HepG2 (cell line): Measurements from ENCODE around the gene CDC37. TPM values are rescaled to one million over a fixed set of nuclear protein-coding genes. Genes with fewer than 3 reads are reported as not detected.

Source experiments
- CREB1 ChIP-seq, 2 experiments: fragments of 450-650 bp in 1 of 2; IDR thresholded peaks; 2 replicates each; pipeline ENCODE4 v1.6.1; 2016 to 2017; ENCODE audit warnings: control low read depth in 1 of 2, mild to moderate bottlenecking in 1 of 2, missing compliant biosample characterization in 1 of 2, missing genetic modification characterization in 1 of 2
- FOSL1 ChIP-seq: sonication (generic); formaldehyde crosslinking; IDR thresholded peaks from 2 replicates; pipeline ENCODE4 v1.9.0; 2021; ENCODE audit warnings: missing genetic modification reagents, borderline replicate concordance
- FOXK1 ChIP-seq: sonication (generic); formaldehyde crosslinking; IDR thresholded peaks from 2 replicates; pipeline ENCODE4 v1.4.0; 2020; ENCODE audit warnings: low read depth, missing genetic modification reagents, borderline replicate concordance
- FOXO1 ChIP-seq: sonication (generic); formaldehyde crosslinking; IDR thresholded peaks from 2 replicates; pipeline ENCODE4 v1.4.0; 2020; ENCODE audit warnings: missing genetic modification reagents
- GATAD2A ChIP-seq: IDR thresholded peaks from 2 replicates; pipeline ENCODE4 v1.6.1; 2016
- HMGA1 ChIP-seq: sonication (generic); formaldehyde crosslinking; conservative IDR thresholded peaks from 2 replicates; pipeline ENCODE4 v1.4.0; 2020; ENCODE audit warnings: missing genetic modification reagents
- HNF4A ChIP-seq: sonication (generic); formaldehyde crosslinking; IDR thresholded peaks from 2 replicates; pipeline ENCODE4 v1.4.0; 2020; ENCODE audit warnings: missing genetic modification reagents
- KAT2B ChIP-seq: fragments of 150-350 bp; IDR thresholded peaks from 2 replicates; pipeline ENCODE4 v1.6.1; 2014; ENCODE audit warnings: low read depth, low read length, borderline replicate concordance
- KLF16 ChIP-seq, 2 experiments: sonication (generic) in 1 of 2; formaldehyde crosslinking in 1 of 2; IDR thresholded peaks; 2 replicates each; pipeline versions ENCODE4 v1.6.1 to v1.8.0; 2016 to 2023; ENCODE audit warnings: missing genetic modification reagents in 2 of 2, missing compliant biosample characterization in 1 of 2
- MEIS1 ChIP-seq: sonication (generic); formaldehyde crosslinking; IDR thresholded peaks from 2 replicates; pipeline ENCODE4 v1.9.0; 2021; ENCODE audit warnings: mild to moderate bottlenecking, missing genetic modification reagents, moderate library complexity, borderline replicate concordance
- NR2C2 ChIP-seq: sonication (generic); formaldehyde crosslinking; IDR thresholded peaks from 2 replicates; pipeline ENCODE4 v1.4.0; 2020; ENCODE audit warnings: missing genetic modification reagents, mild to moderate bottlenecking, moderate library complexity, borderline replicate concordance
- NR2F1 ChIP-seq, 2 experiments: fragments of 450-650 bp in 1 of 2; formaldehyde crosslinking in 1 of 2; IDR thresholded peaks; 2 replicates each; pipeline versions ENCODE4 v1.5.0 to v1.6.1; 2016 to 2020; ENCODE audit warnings: mild to moderate bottlenecking in 1 of 2, missing compliant biosample characterization in 1 of 2, missing genetic modification reagents in 1 of 2, moderate library complexity in 1 of 2
- POLR2AphosphoS5 ChIP-seq: IDR thresholded peaks from 2 replicates; pipeline ENCODE4 v1.6.1; 2012; ENCODE audit warnings: low read depth, low read length
- PRDM10 ChIP-seq: sonication (generic); formaldehyde crosslinking; IDR thresholded peaks from 2 replicates; pipeline ENCODE4 v1.4.0; 2020; ENCODE audit warnings: low read depth, missing genetic modification reagents
- RNF2 ChIP-seq: fragments of 450-650 bp; conservative IDR thresholded peaks from 2 replicates; pipeline ENCODE4 v1.6.1; 2016; ENCODE audit warnings: low read depth
- SPEN ChIP-seq: sonication (generic); formaldehyde crosslinking; IDR thresholded peaks from 2 replicates; pipeline ENCODE4 v1.5.1; 2020; ENCODE audit warnings: low read depth, mild to moderate bottlenecking, missing genetic modification reagents
- TAF15 ChIP-seq: fragments of 200-400 bp; formaldehyde crosslinking; IDR thresholded peaks from one replicate; pipeline ENCODE4 v1.6.1; 2018; ENCODE audit warnings: mild to moderate bottlenecking, low read depth, low read length; ENCODE audit not compliant: poor library complexity, severe bottlenecking
- TSC22D2 ChIP-seq: sonication (generic); formaldehyde crosslinking; IDR thresholded peaks from 2 replicates; pipeline ENCODE4 v1.5.1; 2020; ENCODE audit warnings: missing genetic modification reagents, mild to moderate bottlenecking, borderline replicate concordance
- ZMYM2 ChIP-seq: sonication (generic); formaldehyde crosslinking; IDR thresholded peaks from 2 replicates; pipeline ENCODE4 v1.8.0; 2022; ENCODE audit warnings: mild to moderate bottlenecking, missing genetic modification reagents
- ZNF317 ChIP-seq: sonication (generic); formaldehyde crosslinking; IDR thresholded peaks from 2 replicates; pipeline ENCODE4 v1.5.0; 2020; ENCODE audit warnings: mild to moderate bottlenecking, missing genetic modification reagents
- ZNF354B ChIP-seq: sonication (generic); formaldehyde crosslinking; IDR thresholded peaks from 2 replicates; pipeline ENCODE4 v1.8.0; 2022; ENCODE audit warnings: mild to moderate bottlenecking, missing genetic modification reagents
- ZNF383 ChIP-seq: sonication (generic); formaldehyde crosslinking; IDR thresholded peaks from 2 replicates; pipeline ENCODE4 v1.4.0; 2020; ENCODE audit warnings: missing genetic modification reagents, mild to moderate bottlenecking, borderline replicate concordance
- ZNF749 ChIP-seq: sonication (generic); formaldehyde crosslinking; IDR thresholded peaks from 2 replicates; pipeline ENCODE4 v1.8.0; 2022; ENCODE audit warnings: mild to moderate bottlenecking, missing genetic modification reagents, moderate library complexity, borderline replicate concordance
- ZNF772 ChIP-seq: sonication (generic); formaldehyde crosslinking; IDR thresholded peaks from 2 replicates; pipeline ENCODE4 v1.5.0; 2020; ENCODE audit warnings: mild to moderate bottlenecking, missing genetic modification reagents
- ZNF792 ChIP-seq: IDR thresholded peaks from 2 replicates; pipeline ENCODE4 v1.6.1; 2016
- polyA plus RNA-seq, 8 experiments: library from polyadenylated mRNA; depleted of rRNA in 3 of 8; stranded (reverse) in 7 of 8; unstranded in 1 of 8; fragments of >200 nt; fragmentation: Illumina TruSeq in 4 of 8; extraction: Trizol in 4 of 8; gene quantifications; 2 replicates each; pipeline versions ENCODE4 v1.2.1 to v1.2.3, GENCODE V29; 2011 to 2016; ENCODE audit warnings: low read depth in 4 of 8, missing spikeins in 1 of 8, mixed read lengths in 1 of 8; ENCODE audit not compliant: insufficient read depth in 1 of 8
- total RNA-seq, 5 experiments: library from RNA; depleted of rRNA; stranded (reverse); fragments of >200 nt; fragmentation: Illumina TruSeq; extraction: Trizol; gene quantifications; 2 replicates each; pipeline ENCODE4 v1.2.3, GENCODE V29; 2016; ENCODE audit warnings: low read depth in 1 of 5
- TF ChIP-seq, protein P1 (sequence below): sonication (generic); formaldehyde crosslinking; IDR thresholded peaks from 2 replicates; pipeline ENCODE4 v1.4.0; 2020; ENCODE audit warnings: missing genetic modification reagents

Gene CDC37
- total and polyA plus RNA-seq, 2 of the 13 experiments (the other 11 are each of a cell fraction or from before 2014, with no cell fraction given) = 158 to 177 TPM

DNA sequence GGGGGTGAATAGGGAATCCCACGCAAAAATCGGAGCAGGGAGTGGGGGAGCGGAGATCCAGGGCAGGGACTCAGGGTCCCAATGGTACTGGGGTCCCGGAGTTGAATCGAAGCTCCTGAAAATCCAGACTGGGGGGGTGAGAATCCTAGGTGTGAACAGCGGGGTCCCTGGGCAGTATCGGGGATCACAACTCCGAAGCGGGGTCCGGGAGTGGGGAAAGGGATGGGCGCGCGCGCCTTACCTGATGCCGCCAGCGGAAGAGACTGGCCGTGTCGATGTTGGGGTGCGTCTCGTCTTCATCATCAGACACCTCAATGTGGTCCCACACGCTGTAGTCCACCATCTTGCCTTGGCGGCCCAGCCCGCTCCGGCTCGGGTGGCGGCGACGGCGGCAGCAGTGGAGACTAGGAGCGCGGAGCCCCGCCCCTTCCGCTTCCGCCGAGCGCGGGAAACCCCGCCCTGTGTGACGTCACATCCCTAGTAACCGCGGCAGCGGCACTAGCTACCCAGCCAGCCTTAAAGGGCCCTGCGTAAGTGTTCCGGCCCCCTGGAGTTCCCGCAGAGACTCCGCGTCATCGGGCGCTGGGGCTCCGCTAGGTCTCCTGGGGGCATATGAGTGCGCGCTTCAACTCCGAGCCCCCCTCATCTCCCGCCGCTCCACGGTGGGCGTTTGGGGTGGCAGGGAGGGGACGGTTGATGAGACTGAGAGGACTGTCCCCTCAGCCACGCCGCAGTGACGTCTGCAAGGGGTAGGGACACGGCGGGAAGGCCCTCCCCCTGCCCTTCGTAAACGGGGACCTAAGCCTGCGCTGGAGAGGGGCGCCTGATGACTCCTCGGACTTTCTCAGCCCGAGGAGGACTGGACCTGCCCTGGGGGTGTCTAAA lies at the start of gene CDC37 (continued):
- TF ChIP-seq RNF2 = no peak
- no peak for TF ChIP-seq ZNF383 (CRISPR knock-in tag)
- TF ChIP-seq ZNF354B (CRISPR knock-in tag) = no peak
- peak; percentile 73; the same call in 1 of the 2 replicates for TF ChIP-seq FOXK1 (CRISPR knock-in tag)
- TF ChIP-seq KAT2B = no peak
- TF ChIP-seq FOSL1 (CRISPR knock-in tag) = no peak
- peak; percentile 70 for TF ChIP-seq SPEN (CRISPR knock-in tag)
- peak; percentile 4; the same call in 1 of the 2 replicates for TF ChIP-seq FOXO1 (CRISPR knock-in tag)
- peak; percentile 64; the same call in 1 of the 2 replicates for TF ChIP-seq ZNF749 (CRISPR knock-in tag)
- peak; percentile 92 for TF ChIP-seq POLR2AphosphoS5
- no peak for TF ChIP-seq TSC22D2
- TF ChIP-seq HNF4A (CRISPR knock-in tag) = no peak
- TF ChIP-seq NR2F1 (CRISPR knock-in tag; IDR thresholded peaks at IDR 0.05) = no peak
- no peak for TF ChIP-seq TAF15
- TF ChIP-seq ZNF772 (CRISPR knock-in tag) = 0 out of 2 replicates have a peak, but pooled peaks have one; percentile 22
- peak; percentile 100 for TF ChIP-seq CREB1 (IDR thresholded peaks at IDR 0.05)
- TF ChIP-seq CREB1 (CRISPR knock-in tag; IDR thresholded peaks at IDR 0.05) = peak; percentile 96
- TF ChIP-seq, protein P1, sequence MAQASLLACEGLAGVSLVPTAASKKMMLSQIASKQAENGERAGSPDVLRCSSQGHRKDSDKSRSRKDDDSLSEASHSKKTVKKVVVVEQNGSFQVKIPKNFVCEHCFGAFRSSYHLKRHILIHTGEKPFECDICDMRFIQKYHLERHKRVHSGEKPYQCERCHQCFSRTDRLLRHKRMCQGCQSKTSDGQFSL (CRISPR knock-in tag) = no peak
- no peak for TF ChIP-seq HMGA1
- no peak for TF ChIP-seq ZMYM2 (CRISPR knock-in tag)
- TF ChIP-seq PRDM10 = peak; percentile 19; the same call in 1 of the 2 replicates
- no peak; the same call in 1 of the 2 replicates for TF ChIP-seq NR2C2
- 0 out of 2 replicates have a peak, but pooled peaks have one; percentile 24 for TF ChIP-seq GATAD2A (CRISPR knock-in tag)
- TF ChIP-seq ZNF317 = peak; percentile 37; the same call in 1 of the 2 replicates
- peak in 1 of 2 experiments; percentile 68; a peak in 2 of 4 replicates for TF ChIP-seq KLF16 (CRISPR knock-in tag; IDR thresholded peaks at IDR 0.05)
- TF ChIP-seq ZNF792 = no peak
- TF ChIP-seq MEIS1 (CRISPR knock-in tag) = peak; percentile 68; the same call in 1 of the 2 replicates
